ENCODE results near the gene VAT1L. TPM values are rescaled to one million over a fixed set of nuclear protein-coding genes. Genes with fewer than 3 reads are reported as not detected.

Gene VAT1L
- total and polyA plus RNA-seq, 3 donors from 2014 or later: 4.2 to 5.2 (median 4.6) TPM

GRCh38 chr16:77977339-77977738, 189.0 kb downstream of the VAT1L start:
- WGBS, 2 donors: 56 to 68% methylated on average over 5 of the region's 5 CpGs
- no peak for TF ChIP-seq CTCF (IDR thresholded peaks at IDR 0.05)
- no peak for TF ChIP-seq POLR2A (IDR thresholded peaks at IDR 0.05)
- Histone ChIP-seq H3K27ac (no peak overlapping the region), H3K4me1 (no peaks in the 10 kb centered on the region), H3K27me3 (no peaks in the 10 kb centered on the region), H3K36me3 (ENCODE audit: low read depth, missing control alignments) (no peaks in the 10 kb centered on the region), H3K4me3 (no peak overlapping the region), H3K9me3 (no peaks in the 10 kb centered on the region)
- intact Hi-C loops (cut with DNase I; ENCODE audit: low total_unique reads): loop anchor here (10.0 kb wide), 1 partner anchor 303 kb away; no protein-coding TSS in a partner anchor
- no peak for DNase-seq

- no peak for TF ChIP-seq POLR2A (IDR thresholded peaks at IDR 0.05)
- no peak for TF ChIP-seq CTCF (IDR thresholded peaks at IDR 0.05)
Observed at GRCh38 chr16:77985111-77985510, 196.7 kb downstream of the VAT1L start.

GRCh38 chr16:77986011-77986740, 197.8 kb downstream of the VAT1L start:
- intact Hi-C loops (cut with DNase I; ENCODE audit: low total_unique reads): no loop called here
- Histone ChIP-seq H3K36me3 (ENCODE audit: low read depth, missing control alignments) (no peaks in the 10 kb centered on the region), H3K27me3 (no peaks in the 10 kb centered on the region), H3K4me1 (no peaks in the 10 kb centered on the region), H3K9me3 (no peaks in the 10 kb centered on the region), H3K27ac (no peak overlapping the region), H3K4me3 (no peak overlapping the region)
- TF ChIP-seq POLR2A (IDR thresholded peaks at IDR 0.05): no peak
- no peak for TF ChIP-seq CTCF (IDR thresholded peaks at IDR 0.05)
- WGBS, 2 donors: 87 to 93% methylated on average over 7 of the region's 7 CpGs
- no peak for DNase-seq

More at GRCh38 chr16:77985111-77985510, 196.7 kb downstream of the VAT1L start:
- Histone ChIP-seq H3K9me3 (no peaks in the 10 kb centered on the region), H3K27ac (no peak overlapping the region), H3K4me3 (no peak overlapping the region), H3K4me1 (no peaks in the 10 kb centered on the region), H3K27me3 (no peaks in the 10 kb centered on the region), H3K36me3 (ENCODE audit: low read depth, missing control alignments) (no peaks in the 10 kb centered on the region)
- WGBS, 2 donors: 86 to 93% methylated on average over 3 of the region's 3 CpGs
- no peak for DNase-seq
- intact Hi-C loops (cut with DNase I; ENCODE audit: low total_unique reads): no loop called here

GRCh38 chr16:77987810-77988209, 199.4 kb downstream of the VAT1L start:
- H3K4me1 ChIP-seq: no peaks in the 10 kb centered on the region
- H3K27me3 ChIP-seq: no peaks in the 10 kb centered on the region
- 45 to 54% methylated on average over 2 of the region's 2 CpGs for whole genome bisulfite sequencing, 2 donors
- no peak for DNase-seq
- no peak overlapping the region for H3K4me3 ChIP-seq
- intact Hi-C loops (cut with DNase I; ENCODE audit: low total_unique reads): no loop called here
- no peak for TF ChIP-seq POLR2A (IDR thresholded peaks at IDR 0.05)
- no peak for TF ChIP-seq CTCF (IDR thresholded peaks at IDR 0.05)
- H3K36me3 ChIP-seq (ENCODE audit: low read depth, missing control alignments): no peaks in the 10 kb centered on the region
- H3K9me3 ChIP-seq: no peaks in the 10 kb centered on the region
- no peak overlapping the region for H3K27ac ChIP-seq

GRCh38 chr16:77989846-77990245, 201.5 kb downstream of the VAT1L start:
- Histone ChIP-seq H3K9me3 (no peaks in the 10 kb centered on the region), H3K4me1 (no peaks in the 10 kb centered on the region), H3K27ac (no peak overlapping the region), H3K27me3 (no peaks in the 10 kb centered on the region), H3K4me3 (no peak overlapping the region), H3K36me3 (ENCODE audit: low read depth, missing control alignments) (no peaks in the 10 kb centered on the region)
- DNase-seq: no peak
- TF ChIP-seq POLR2A (IDR thresholded peaks at IDR 0.05) (no peak), CTCF (IDR thresholded peaks at IDR 0.05) (no peak)
- intact Hi-C loops (cut with DNase I; ENCODE audit: low total_unique reads): no loop called here
- 79 to 92% methylated on average over 4 of the region's 4 CpGs for WGBS, 2 donors

Data from testis (tissue), 3 donors.